GM21526 (cell line): ENCODE results near the gene TYK2.
"Not testable (repeated sequence)": the region's sequence is repeated elsewhere in the genome, so short reads cannot be mapped to it uniquely, and the experiment has no call there.

Experiments
- ATAC-seq: cut with Tn5 transposase; IDR thresholded peaks from one replicate; pipeline ENCODE4 v1.9.1; 2021; ENCODE audit warnings: moderate library complexity; ENCODE audit not compliant: unreplicated experiment, low FRiP score

Gene TYK2

DNA sequence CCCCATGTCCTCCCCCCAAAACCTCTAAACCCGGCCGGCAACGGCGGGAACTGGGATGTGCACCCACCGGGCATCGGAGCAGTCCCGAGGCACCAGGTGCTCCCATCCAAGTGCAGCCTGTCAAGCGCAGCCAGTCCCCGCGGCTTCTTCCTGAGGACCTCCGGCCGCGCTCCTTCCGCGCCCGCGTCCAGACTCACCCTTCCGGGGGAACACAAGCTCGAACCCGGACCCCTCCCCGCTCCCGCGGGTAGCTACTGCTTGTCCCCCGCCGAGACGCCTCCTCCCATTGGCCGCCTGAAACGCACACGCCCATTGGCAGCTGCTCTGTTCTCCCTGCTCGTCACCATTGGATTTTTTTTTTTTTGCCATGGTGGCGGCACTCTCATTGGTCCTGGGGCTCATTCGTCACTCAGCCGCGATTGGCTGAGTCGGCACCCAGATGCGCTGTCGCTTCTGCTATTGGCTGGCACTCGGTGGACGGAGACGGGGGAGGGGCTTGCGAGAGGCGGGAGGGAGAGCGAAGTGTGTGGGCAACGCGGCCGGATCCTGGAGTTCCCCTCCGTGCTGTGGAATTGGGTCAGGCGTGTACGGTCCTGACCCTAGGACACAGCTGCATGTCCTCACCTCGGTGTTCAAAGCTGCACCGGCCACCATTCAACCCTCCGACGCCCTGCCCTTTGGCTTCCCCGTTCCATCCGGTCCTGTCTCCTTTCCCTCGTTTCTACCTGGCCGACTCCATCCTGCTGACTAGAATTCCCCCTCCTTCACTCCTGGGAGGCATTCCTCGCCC lies at the start of gene TYK2:
TSS of gene TYK2 (minus strand) at position 260 of the 790 bp plus-strand sequence. CDS start 2,166 bp downstream, outside the sequence.
- peak; percentile 79 for ATAC-seq

DNA sequence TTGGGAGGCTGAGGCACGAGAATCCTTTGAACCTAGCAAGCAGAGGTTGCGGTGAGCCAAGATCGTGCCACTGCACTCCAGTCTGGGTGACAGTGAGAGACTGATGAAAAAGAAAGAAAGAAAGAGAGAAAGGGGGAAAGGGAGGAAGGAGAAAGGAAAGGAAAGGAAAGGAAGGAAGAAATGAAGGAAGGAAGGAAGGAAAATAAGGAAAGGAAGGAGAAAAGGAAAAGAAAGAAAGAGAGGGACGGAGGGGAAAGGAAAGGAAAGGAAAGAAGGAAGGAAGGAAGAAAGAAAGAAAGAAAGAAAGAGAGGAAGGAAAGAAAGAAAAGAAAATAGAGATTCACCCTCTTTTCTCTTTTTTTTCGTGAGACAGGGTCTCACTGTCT lies 48.6 kb upstream of the TYK2 start:
- ATAC-seq = no peak

DNA sequence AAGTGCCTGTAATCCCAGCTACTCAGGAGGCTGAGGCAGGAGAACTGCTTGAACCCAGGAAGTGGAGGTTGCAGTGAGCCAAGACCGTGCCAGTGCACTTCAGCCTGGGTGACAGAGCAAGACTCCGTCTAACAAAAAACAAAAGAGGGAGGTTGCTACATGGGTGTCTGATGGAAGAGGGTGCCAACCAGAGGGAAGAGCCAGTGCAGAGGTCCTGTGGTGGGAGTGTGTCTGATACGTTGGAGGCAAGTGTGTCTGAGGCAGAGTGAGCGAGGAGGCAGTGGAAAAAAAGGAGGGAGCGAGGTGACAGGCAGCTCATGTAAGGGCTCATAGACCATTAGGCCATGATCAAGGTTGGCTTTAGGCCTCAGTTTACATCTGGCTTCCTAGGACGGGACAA lies 46.8 kb upstream of the TYK2 start:
- ATAC-seq = no peak

DNA sequence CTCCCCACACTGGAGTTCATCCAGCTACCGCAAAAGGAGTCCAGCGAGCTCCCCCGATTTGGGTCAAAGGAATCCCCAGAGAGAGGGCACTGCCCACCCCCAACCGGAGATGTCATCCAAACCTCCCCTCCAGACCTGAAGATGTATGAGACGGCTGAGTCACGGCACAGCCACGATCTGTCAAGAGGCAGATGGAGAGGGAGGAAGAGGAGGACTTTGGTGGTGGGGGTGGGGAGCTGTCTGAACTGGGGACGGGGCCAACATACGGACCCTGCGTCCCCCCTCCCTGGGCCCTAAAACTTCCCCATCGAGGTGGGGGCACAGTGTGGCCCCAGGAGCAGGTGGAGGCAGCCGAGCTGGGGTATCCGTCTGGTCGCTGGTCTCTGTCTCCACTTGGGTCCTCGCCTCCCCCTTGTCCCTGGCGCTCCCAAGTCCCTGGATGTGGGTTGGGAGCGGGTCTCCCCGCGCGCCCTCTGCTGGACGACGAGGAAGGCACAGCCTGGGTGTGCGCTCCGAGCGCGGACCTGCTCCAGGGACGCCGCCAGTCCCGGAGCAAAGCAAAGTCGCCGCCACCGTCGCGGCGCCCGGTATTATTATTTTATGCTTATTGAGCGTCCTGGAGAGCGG lies 43.8 kb upstream of the TYK2 start:
- ATAC-seq = no peak

DNA sequence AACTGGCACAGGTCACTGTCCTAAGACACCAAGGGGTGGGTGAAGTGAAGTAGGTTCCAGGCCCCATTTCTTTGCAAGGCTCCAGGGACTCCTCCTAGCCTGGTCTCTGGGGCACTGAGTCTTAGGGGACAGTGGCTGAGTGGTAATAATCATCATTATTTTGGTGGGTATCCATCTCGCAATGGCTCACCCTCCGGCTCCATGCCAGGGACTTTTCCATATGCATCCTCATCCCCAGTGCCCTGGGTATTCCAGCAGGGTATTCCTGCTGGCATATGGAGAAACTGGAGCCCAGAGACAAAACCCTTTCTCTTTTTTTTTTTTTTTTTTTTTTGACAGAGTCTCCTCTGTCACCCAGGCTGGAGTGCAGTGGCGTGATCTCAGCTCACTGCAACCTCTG lies 42.5 kb upstream of the TYK2 start:
- ATAC-seq = no peak

DNA sequence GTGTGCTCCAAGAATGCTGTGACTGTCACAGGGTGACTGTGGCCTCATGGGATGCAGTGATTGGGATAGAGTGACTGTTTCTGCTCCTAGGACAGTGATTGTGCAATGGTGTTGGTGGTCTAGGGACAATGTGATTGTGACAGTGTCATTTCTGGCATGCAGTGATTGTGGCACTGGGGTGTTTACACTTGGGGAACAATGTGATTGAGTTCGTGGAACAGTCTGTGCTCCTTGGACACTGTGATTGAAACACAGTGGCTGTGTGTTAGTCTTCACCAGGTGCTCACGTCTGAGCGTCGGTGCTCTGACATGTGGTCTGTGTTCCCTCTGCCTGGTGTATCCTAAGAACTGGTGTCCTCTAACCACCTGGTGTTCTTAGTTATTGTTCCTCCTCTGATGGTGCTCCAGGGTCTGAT lies 41.7 kb upstream of the TYK2 start:
- ATAC-seq = no peak

DNA sequence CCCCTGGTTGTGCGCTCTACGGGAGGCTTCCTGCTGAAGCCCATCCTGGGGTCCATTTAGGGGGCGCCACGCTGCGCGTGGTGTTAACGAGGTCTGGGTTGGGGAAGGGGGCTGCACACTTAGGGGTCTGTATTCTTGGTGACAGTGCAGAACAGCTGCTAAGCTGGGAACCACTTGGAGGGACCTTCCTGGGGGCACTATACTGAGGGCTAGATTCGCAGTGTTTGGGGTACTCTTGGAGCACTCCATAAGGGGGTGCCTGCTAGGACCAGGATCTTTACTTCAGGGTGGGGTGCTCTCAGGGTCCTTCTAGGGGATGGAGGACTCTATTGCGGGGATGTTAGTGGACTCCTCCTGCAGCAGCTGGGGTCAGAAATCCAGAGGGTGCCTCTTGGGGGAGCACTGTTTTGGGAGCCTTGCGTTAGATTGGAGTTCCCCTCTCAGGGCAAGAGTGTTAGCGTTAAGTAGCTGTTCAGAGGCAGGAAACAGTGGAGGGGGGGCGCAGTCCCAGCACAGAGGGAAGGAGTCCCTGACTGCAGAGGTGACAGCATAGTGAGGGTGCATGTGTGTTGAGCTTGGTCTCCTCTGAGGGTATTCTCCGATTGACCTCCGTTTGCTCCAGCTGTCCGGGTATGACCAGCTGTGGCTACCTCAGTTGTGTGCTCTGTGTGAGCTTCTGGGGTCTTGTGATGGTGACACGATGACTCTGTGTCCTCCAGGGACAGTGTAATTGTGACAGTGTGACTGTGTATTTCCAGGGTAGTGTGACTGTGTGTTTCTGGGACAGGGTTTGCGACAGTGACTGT lies 41.1 kb upstream of the TYK2 start:
- no peak for ATAC-seq

DNA sequence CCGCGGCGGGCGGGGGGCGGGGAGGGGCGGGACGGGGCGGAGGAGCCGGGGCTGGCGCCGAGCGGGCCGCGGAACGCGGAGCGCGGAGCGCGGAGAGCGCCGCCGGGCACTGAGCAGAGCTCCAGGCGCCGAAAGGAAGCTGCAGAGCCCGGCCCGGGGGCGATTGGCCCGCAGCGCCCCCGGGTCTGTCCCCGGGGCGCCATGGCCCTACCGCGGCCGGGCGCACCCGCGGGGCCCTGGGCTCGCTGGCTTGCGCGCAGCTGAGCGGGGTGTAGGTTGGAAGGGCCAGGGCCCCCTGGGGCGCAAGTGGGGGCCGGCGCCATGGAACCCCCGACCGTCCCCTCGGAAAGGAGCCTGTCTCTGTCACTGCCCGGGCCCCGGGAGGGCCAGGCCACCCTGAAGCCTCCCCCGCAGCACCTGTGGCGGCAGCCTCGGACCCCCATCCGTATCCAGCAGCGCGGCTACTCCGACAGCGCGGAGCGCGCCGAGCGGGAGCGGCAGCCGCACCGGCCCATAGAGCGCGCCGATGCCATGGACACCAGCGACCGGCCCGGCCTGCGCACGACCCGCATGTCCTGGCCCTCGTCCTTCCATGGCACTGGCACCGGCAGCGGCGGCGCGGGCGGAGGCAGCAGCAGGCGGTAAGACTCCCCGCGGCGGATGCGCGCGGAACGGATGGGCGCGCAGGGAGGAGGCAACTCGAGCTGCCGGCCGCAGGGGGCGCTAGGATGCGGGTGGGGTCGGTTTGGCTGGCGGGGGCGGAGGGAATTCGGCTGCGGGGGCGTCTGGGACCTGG lies 40.3 kb upstream of the TYK2 start, which contains the start of gene PDE4A:
TSS of gene PDE4A (plus strand) at position 95 of the 796 bp plus-strand sequence. CDS start at position 322, 227 bp downstream.
- no peak for ATAC-seq

GRCh38 chr19:10419646-10420443 lies 39.5 kb upstream of the TYK2 start:
- no peak for ATAC-seq

DNA sequence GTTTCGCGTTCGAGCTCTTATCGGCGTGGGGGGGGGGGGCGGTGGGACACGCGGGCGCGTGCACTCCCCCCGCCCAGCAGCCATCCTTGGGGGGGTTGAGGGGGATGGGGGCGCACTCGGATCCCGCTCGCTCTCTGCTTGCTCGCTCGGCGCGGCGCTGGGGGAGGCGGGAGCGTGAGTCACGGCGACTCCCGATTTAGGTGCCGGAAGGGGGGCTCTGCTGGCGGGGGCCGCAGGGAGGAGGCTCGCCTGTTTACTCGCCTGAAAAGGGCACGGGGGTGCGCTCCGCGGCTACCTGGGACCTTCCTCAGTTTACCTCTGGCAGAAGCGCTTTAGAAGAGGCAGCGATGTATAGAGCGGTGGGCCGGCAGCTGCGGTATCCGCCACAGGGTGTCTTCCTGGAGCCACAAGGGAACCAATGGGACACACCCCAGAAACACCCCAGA lies 38.9 kb upstream of the TYK2 start:
- ATAC-seq = no peak

DNA sequence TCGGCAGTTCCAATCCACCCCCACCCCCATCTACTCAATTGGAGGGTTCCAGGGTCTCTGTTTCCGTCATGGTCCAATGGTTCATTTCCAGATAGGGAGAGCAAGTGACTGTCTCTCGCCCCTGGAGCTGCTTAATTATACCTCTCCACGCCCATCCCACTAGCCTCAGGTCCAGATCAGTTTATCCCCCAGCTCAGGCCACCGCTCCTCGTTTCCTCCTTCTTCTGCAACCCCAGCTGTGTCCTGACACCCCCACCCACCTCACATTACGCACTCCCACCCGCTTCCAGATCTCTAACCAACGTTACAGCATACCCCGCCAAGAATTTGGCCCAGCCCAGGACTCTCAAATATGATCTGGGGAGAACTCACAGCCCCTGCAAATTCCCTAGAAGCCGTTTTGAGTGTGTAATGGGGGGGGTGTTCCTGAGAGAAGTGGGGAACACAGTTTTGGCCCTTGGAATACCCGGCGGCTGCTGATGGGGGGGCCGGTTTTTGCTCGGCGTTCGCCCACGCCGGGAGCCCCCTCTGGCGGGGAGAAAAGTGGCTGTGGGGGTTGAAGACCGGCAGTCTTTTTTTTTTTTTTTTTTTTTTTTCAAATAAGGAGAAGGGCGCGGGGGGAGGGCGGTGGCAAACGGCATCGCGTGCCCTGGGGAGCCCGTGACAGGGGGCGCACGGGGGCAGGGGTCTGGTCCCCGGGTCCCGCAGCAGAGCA lies 38.3 kb upstream of the TYK2 start:
- ATAC-seq = no peak

- no peak for ATAC-seq
Measured at GRCh38 chr19:10418235-10418484, 37.8 kb upstream of the TYK2 start.

DNA sequence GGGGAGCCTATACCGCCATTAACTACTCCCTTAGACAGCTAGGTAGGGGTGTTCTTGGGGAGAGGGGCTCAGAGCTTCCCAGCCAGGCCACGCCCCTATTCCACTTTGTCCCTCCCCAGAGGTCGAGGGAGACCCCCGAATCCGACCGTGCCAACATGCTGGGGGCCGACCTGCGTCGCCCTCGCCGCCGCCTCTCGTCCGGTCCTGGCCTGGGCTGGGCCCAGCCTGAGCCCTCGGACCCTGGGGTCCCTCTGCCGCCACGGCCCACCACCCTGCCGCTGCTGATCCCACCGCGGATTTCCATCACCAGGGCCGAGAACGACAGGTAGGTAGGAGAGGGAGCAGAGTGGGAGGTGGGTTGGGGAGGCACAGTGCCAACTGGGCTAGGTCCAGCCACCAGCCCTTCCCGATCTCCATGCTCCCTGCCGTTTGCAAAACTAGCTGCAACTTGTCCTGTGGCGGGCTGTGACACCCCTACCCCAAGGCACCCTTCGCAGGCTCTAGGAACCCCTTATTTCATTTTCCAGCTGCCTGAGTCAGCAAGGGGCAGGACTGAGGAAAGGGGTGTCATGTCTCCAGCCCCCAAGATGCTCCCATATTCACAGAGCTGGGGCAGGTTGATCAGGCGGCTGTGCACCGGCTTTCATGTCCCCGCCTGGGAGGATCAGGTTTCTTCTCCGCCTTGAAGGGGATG lies 37.3 kb upstream of the TYK2 start:
- no peak for ATAC-seq

GRCh38 chr19:10416380-10417257 lies 36.2 kb upstream of the TYK2 start:
- peak; percentile 38 for ATAC-seq

GRCh38 chr19:10416083-10416379 lies 35.7 kb upstream of the TYK2 start:
- no peak for ATAC-seq

DNA sequence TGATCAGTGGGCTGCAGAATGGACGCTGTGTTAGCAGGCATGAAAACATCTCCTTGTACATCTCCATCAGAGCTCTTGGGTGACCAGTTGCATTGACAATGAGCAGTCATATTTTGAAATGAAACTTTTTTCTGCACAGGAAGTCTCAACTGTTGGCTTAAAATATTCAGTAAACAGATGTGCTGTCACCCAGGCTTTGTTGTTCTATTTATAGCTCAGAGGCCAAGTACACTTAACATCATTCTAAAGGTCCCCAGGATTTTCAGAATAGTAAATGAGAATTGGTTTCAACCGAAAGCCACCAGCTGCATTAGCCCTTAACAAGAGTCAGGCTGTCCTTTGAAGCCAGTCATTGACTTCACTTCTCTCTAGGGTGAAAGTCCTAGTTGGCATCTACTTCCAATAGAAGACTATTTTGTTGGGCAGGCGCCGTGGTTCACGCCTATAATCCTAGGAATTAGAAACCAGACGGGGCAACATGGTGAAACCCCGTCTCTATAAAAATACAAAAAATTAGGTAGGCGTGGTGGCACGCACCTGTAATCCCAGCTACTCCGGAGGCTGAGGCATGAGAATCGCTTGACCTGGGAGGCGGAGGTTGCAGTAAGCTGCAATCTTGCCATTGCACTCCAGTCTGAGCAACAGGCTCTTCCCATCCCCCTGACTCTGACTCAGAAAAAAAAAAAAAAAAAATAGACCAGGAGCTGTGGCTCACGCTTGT lies 32.0 kb upstream of the TYK2 start:
- ATAC-seq = peak; percentile 47

- not testable (repeated sequence) for ATAC-seq
Measured at GRCh38 chr19:10411224-10411623, 30.9 kb upstream of the TYK2 start.
